Keratinocyte (primary cell): ENCODE data around the gene MIER1.

Experiments used
- CTCF ChIP-seq, 3 experiments: IDR thresholded peaks in 1 of 3; conservative IDR thresholded peaks in 1 of 3; optimal IDR thresholded peaks in 1 of 3; 2 replicates in 2 of 3; 3 replicates in 1 of 3; pipeline versions ENCODE3 to v1.5.1; 2011; ENCODE audit warnings: low read length in 3 of 3, mild to moderate bottlenecking in 3 of 3, moderate library complexity in 2 of 3, control low read depth in 1 of 3, inconsistent platforms in 1 of 3; ENCODE audit not compliant: insufficient read depth in 2 of 3; ENCODE audit errors: extremely low read depth in 1 of 3
- EZH2 ChIP-seq: IDR thresholded peaks from one replicate; pipeline ENCODE4 v1.6.1; 2012; ENCODE audit warnings: inconsistent platforms, mild to moderate bottlenecking, low read length, moderate library complexity

- TF ChIP-seq CTCF (optimal IDR thresholded peaks at IDR 0.05 in 1 of 3, IDR thresholded peaks at IDR 0.05 in 1 of 3, conservative IDR thresholded peaks at IDR 0.05 in 1 of 3; ENCODE audit: extremely low read depth in 1 of 3, insufficient read depth in 2 of 3, low read length in 3 of 3), result no peak
- no peak for TF ChIP-seq EZH2
Measured at GRCh38 chr1:67001682-67002425, 77.1 kb downstream of the MIER1 start.
